HUES48 (cell line): Measurements from ENCODE around the gene SYNPO2L.
"Not testable (repeated sequence)": the region's sequence is repeated elsewhere in the genome, so short reads cannot be mapped to it uniquely, and the experiment has no call there.

Source experiments
- H3K27ac ChIP-seq: one replicate; pipeline ENCODE4 v1.7.0; 2013; ENCODE audit warnings: low read depth, low read length, inconsistent platforms
- H3K27me3 ChIP-seq: 2 replicates; pipeline ENCODE4 v1.6.1; 2013; ENCODE audit warnings: mild to moderate bottlenecking, low read length; ENCODE audit not compliant: control insufficient read depth, insufficient read depth
- H3K36me3 ChIP-seq: 2 replicates; pipeline ENCODE4 v1.6.1; 2013; ENCODE audit warnings: low read length; ENCODE audit not compliant: control insufficient read depth, insufficient read depth
- H3K4me1 ChIP-seq: 2 replicates; pipeline ENCODE4 v1.6.1; 2013; ENCODE audit warnings: mild to moderate bottlenecking, low read length; ENCODE audit not compliant: control insufficient read depth, insufficient read depth
- H3K4me3 ChIP-seq: 2 replicates; pipeline ENCODE4 v1.5.1; 2013; ENCODE audit warnings: mild to moderate bottlenecking, low read depth, low read length
- H3K9ac ChIP-seq: 2 replicates; pipeline ENCODE4 v1.6.1; 2013; ENCODE audit warnings: mild to moderate bottlenecking, low read depth, low read length, moderate library complexity
- H3K9me3 ChIP-seq: 2 replicates; pipeline ENCODE4 v1.6.1; 2013; ENCODE audit warnings: low read length; ENCODE audit not compliant: control insufficient read depth, insufficient read depth

SYNPO2L gene

GRCh38 chr10:73655990-73656298 lies at the start of gene SYNPO2L:
Gene SYNPO2L (minus strand): TSS chr10:73656029. CDS start chr10:73655922, 107 bp downstream.
- H3K9ac ChIP-seq, result no peak within 1 kb of the TSS
- no peaks in the 10 kb centered on the region for H3K9me3 ChIP-seq
- no peaks in the 10 kb centered on the region for H3K36me3 ChIP-seq
- no peak within 1 kb of the TSS for H3K27ac ChIP-seq
- no peaks in the 10 kb centered on the region for H3K4me1 ChIP-seq
- no peaks in the 10 kb centered on the region for H3K27me3 ChIP-seq
- H3K4me3 ChIP-seq, result no peak within 1 kb of the TSS

- H3K9ac ChIP-seq, H3K27me3 ChIP-seq, H3K36me3 ChIP-seq, H3K27ac ChIP-seq, H3K4me1 ChIP-seq, H3K4me3 ChIP-seq, H3K9me3 ChIP-seq: not testable (repeated sequence)
Observed at GRCh38 chr10:73703924-73704323, 48.1 kb upstream of the SYNPO2L start.

GRCh38 chr10:73698819-73699218 lies 43.0 kb upstream of the SYNPO2L start:
- not testable (repeated sequence) for H3K9ac ChIP-seq, H3K27ac ChIP-seq, H3K4me3 ChIP-seq

GRCh38 chr10:73697675-73698159 lies 41.9 kb upstream of the SYNPO2L start, which contains the start of gene AGAP5:
Gene AGAP5 (minus strand): TSS chr10:73698109. CDS start chr10:73697755, 354 bp downstream.
- H3K36me3 ChIP-seq, H3K9me3 ChIP-seq, H3K27me3 ChIP-seq, H3K9ac ChIP-seq, H3K4me3 ChIP-seq, H3K27ac ChIP-seq, H3K4me1 ChIP-seq: not testable (repeated sequence)

More at GRCh38 chr10:73698819-73699218, 43.0 kb upstream of the SYNPO2L start:
- H3K36me3 ChIP-seq, H3K9me3 ChIP-seq, H3K27me3 ChIP-seq, H3K4me1 ChIP-seq: not testable (repeated sequence)

- not testable (repeated sequence) for H3K4me1 ChIP-seq, H3K27ac ChIP-seq, H3K36me3 ChIP-seq, H3K27me3 ChIP-seq, H3K4me3 ChIP-seq, H3K9me3 ChIP-seq, H3K9ac ChIP-seq
Observed at GRCh38 chr10:73695302-73695701, 39.5 kb upstream of the SYNPO2L start.

- not testable (repeated sequence) for H3K27ac ChIP-seq, H3K27me3 ChIP-seq, H3K4me1 ChIP-seq, H3K9ac ChIP-seq, H3K36me3 ChIP-seq, H3K4me3 ChIP-seq, H3K9me3 ChIP-seq
Observed at GRCh38 chr10:73690755-73691154, 34.9 kb upstream of the SYNPO2L start.

- H3K9me3 ChIP-seq, H3K36me3 ChIP-seq, H3K4me3 ChIP-seq: not testable (repeated sequence)
Observed at GRCh38 chr10:73689596-73689995, 33.8 kb upstream of the SYNPO2L start.

GRCh38 chr10:73687641-73688040 lies 31.8 kb upstream of the SYNPO2L start:
- not testable (repeated sequence) for H3K9me3 ChIP-seq, H3K27me3 ChIP-seq, H3K4me1 ChIP-seq, H3K4me3 ChIP-seq, H3K36me3 ChIP-seq, H3K9ac ChIP-seq, H3K27ac ChIP-seq

More at GRCh38 chr10:73689596-73689995, 33.8 kb upstream of the SYNPO2L start:
- not testable (repeated sequence) for H3K9ac ChIP-seq, H3K4me1 ChIP-seq, H3K27ac ChIP-seq, H3K27me3 ChIP-seq

- H3K36me3 ChIP-seq, H3K27ac ChIP-seq, H3K4me3 ChIP-seq, H3K27me3 ChIP-seq, H3K9ac ChIP-seq, H3K9me3 ChIP-seq, H3K4me1 ChIP-seq: not testable (repeated sequence)
Observed at GRCh38 chr10:73674546-73674945, 18.7 kb upstream of the SYNPO2L start.

- not testable (repeated sequence) for H3K36me3 ChIP-seq, H3K4me3 ChIP-seq, H3K27ac ChIP-seq, H3K9ac ChIP-seq, H3K4me1 ChIP-seq, H3K27me3 ChIP-seq, H3K9me3 ChIP-seq
Observed at GRCh38 chr10:73668378-73668777, 12.5 kb upstream of the SYNPO2L start.

GRCh38 chr10:73666153-73666809 lies 10.5 kb upstream of the SYNPO2L start:
- H3K9ac ChIP-seq, H3K36me3 ChIP-seq, H3K27me3 ChIP-seq, H3K9me3 ChIP-seq, H3K27ac ChIP-seq, H3K4me3 ChIP-seq, H3K4me1 ChIP-seq: not testable (repeated sequence)

GRCh38 chr10:73665581-73665980 lies 9.8 kb upstream of the SYNPO2L start:
- H3K36me3 ChIP-seq, H3K27ac ChIP-seq, H3K9ac ChIP-seq, H3K27me3 ChIP-seq, H3K4me3 ChIP-seq, H3K9me3 ChIP-seq, H3K4me1 ChIP-seq: not testable (repeated sequence)
